COLO829 (cell line): Measurements from ENCODE around the gene SHROOM3.

Experiments used
- DNase-seq: peaks from one replicate; pipeline ENCODE4 v3.0.0; 2012; ENCODE audit warnings: low spot score

SHROOM3 gene

GRCh38 chr4:76821641-76822040, 386.6 kb downstream of the SHROOM3 start:
- DNase-seq, result no peak

- no peak for DNase-seq
These were observed 387.3 kb downstream of the SHROOM3 start for GRCh38 chr4:76822303-76822702.

- DNase-seq, result no peak
These were observed 388.5 kb downstream of the SHROOM3 start for GRCh38 chr4:76823495-76823894.

GRCh38 chr4:76830612-76830963, 395.6 kb downstream of the SHROOM3 start:
- DNase-seq, result no peak

- DNase-seq, result peak; percentile 57
These were observed 396.1 kb downstream of the SHROOM3 start for GRCh38 chr4:76830964-76831703.

- no peak for DNase-seq
These were observed 396.8 kb downstream of the SHROOM3 start for GRCh38 chr4:76831711-76832373.
